ENCODE results near the gene ALAD.

- TF ChIP-seq SMC3 (conservative IDR thresholded peaks at IDR 0.05; ENCODE audit: poor library complexity) (no peak), CTCF (IDR thresholded peaks at IDR 0.05; ENCODE audit: poor library complexity, severe bottlenecking) (no peak), POLR2AphosphoS5 (IDR thresholded peaks at IDR 0.05) (no peak), EP300 (conservative IDR thresholded peaks at IDR 0.05; ENCODE audit: poor library complexity, severe bottlenecking) (no peak), TAF1 (IDR thresholded peaks at IDR 0.05; ENCODE audit: low read depth) (no peak), RAD21 (conservative IDR thresholded peaks at IDR 0.05) (no peak), EZH2 (IDR thresholded peaks at IDR 0.05; ENCODE audit: borderline replicate concordance, insufficient read depth, low read length, poor library complexity, severe bottlenecking) (no peak)
These were observed 16.3 kb upstream of the ALAD start for GRCh38 chr9:113417370-113417769.
